GM20000 (cell line): Measurements from ENCODE around the gene DAP.
A peak's percentile ranks its signal among the peaks of the same experiment; 100 is the strongest.

ENCODE experiments used
- DNase-seq: peaks from one replicate; pipeline ENCODE4 v3.0.0; 2012; ENCODE audit warnings: low spot score
- TF ChIP-seq, protein P1 (sequence below): IDR thresholded peaks from 2 replicates; pipeline ENCODE4 v1.5.1; 2012; ENCODE audit warnings: mild to moderate bottlenecking, control low read depth; ENCODE audit errors: extremely low read depth, missing control alignments

The DAP gene, protein sequence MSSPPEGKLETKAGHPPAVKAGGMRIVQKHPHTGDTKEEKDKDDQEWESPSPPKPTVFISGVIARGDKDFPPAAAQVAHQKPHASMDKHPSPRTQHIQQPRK

DNA sequence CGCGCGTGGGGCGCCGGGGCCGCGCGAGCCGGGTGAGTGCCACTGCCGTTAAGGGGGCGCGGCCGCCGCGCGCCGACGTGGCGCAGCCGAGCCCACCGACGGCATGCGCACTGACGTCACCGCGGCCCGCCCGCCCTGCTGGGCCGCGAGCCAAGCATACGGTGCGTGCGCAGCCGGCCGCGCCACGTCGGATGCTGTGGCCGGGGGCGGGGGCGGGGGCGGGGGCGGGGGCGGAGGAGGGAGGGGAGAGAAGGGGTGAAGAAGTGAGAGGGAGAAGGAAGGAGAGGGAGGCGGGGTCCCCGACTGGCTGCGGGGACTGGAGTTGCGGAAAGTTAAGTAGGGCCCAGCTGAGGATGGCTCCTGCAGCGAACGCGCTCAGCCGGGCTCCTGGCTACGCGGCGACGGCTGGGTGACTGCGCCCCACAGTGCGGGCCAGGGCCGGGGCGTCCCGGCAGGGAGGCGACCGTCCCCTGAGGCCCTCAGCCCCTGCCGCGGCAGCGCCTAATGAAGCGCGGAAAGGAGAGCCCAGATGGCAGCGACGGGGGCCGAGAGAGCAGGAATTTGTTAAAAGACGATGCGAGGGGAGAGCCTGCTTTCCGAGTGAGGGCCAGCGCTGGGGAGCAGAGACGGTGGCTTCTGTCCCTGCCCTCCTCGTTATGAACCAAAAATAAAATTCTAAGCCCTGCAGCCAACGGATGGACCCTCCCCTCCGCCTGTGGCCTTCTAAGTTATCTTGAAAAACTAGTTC, at the start of gene DAP:
Gene DAP, minus strand, starts transcription at position 50 of the 748 bp plus-strand sequence. CDS start 166 bp downstream, outside the sequence.
- peak; percentile 96 for DNase-seq
- TF ChIP-seq, protein P1, sequence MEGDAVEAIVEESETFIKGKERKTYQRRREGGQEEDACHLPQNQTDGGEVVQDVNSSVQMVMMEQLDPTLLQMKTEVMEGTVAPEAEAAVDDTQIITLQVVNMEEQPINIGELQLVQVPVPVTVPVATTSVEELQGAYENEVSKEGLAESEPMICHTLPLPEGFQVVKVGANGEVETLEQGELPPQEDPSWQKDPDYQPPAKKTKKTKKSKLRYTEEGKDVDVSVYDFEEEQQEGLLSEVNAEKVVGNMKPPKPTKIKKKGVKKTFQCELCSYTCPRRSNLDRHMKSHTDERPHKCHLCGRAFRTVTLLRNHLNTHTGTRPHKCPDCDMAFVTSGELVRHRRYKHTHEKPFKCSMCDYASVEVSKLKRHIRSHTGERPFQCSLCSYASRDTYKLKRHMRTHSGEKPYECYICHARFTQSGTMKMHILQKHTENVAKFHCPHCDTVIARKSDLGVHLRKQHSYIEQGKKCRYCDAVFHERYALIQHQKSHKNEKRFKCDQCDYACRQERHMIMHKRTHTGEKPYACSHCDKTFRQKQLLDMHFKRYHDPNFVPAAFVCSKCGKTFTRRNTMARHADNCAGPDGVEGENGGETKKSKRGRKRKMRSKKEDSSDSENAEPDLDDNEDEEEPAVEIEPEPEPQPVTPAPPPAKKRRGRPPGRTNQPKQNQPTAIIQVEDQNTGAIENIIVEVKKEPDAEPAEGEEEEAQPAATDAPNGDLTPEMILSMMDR, result no peak

DNA sequence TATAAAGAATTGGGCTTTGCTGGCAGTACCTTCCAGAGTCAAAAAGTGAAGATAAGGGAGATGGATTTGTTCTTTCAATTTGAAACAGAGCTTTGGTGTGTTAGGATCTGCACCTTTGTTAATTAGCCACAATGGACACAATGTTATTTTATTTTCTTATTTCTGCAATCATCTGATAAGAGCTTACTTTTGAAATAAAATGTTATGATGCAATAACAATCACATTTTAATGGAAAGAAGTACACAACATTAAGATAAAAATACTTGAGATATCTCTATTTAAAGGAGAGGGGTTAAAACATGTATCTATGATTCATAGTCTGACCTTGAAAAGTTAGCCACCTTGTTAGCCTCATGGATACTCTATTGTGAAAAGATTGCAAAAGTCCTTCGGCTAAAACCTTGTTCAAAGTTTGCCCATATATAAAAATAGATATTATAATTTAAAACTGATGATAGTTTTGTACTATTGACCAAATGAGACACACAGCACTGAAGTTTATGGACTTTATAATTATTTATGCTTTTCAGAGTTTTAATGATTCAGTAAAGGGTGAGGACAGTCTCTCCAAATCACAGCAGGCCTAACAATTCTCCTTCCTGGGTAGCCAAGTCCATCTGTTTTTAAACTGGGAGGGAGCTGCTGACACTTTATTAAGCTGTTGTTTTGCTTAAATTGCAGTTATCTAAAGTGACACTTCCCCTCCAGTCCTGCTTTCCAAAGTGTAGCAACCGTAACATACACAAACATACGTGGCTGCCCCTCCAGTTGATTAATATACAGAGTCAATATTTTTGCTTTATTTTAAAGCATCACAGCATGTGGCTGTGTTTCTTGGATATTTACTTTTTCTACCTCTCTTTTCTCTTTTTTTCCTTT, 47.6 kb upstream of the DAP start:
- DNase-seq, result no peak
- TF ChIP-seq, protein P1, result no peak

DNA sequence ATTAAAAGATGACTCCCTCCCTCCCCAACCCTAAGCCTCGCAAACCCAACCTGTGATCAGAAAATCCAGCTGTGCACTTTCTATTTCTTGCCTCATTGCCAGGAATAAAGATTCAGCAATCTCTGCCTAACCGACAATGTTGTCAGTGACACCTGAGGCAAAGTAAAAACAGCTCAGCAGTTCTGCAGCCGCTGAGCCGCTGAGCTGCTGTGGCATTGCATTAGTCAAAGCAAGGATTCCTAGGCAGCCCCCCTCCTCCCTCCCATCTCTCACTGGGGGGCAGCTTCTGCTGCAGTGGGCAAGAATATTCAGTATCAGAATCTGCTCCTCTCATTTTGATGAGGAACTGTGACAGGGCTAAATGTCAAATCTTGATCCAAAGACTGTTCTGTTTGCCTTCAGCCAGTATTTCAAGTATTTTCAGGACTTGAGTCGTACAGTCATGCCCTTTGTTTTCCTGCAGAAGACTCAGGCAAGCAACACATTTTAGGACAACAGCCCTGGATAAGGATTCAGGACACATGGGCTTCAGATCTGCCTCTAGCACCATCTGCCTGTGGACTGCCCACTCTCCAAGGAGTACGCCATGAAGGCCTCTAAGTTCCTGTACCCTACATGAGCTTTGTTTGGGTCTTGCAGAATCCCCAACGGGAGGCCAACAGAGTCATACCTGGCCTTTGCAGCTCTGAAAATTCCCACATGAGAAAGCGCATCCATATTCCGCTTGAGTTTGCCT, 41.1 kb upstream of the DAP start:
- TF ChIP-seq, protein P1, result no peak
- no peak for DNase-seq

DNA sequence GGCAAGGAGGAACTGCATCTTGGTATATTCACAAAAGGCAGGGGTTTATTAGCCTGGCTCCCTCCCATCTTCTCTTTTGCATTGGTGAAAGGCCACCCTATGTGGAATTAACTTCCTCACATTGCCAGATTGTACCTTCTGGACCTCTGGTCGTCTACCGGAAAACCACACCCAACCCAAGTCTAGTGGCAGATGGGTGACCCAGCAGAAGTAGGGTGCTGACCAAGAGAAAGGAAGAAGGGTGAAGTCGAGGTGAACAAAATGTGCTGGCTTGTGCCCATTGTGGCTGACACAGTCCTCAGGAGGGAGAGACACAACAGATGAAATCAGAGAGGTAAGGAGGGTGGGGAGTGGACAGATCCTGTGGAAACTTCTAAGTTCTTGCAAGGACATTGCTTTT, 39.8 kb upstream of the DAP start:
- no peak for DNase-seq
- TF ChIP-seq, protein P1, result no peak

DNA sequence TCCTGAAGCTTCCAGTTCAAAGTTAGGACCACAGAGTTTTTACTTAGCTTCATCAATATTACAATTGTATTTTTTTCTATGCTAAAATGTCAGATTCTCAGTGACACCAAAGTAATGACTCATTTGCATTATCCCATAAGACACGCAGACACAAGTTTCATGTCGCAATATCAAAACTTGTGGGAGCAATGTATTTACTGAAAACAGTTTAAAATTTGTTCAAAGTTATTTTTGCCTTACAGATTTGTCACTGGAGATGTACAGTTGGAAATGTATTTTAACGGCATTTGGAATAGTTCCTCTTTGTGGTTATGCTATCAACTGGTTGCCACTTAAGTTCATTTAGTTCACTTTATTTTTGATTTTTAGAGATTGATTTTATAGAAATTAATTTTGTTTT, 36.2 kb upstream of the DAP start:
- DNase-seq, result no peak
- TF ChIP-seq, protein P1, result no peak

DNA sequence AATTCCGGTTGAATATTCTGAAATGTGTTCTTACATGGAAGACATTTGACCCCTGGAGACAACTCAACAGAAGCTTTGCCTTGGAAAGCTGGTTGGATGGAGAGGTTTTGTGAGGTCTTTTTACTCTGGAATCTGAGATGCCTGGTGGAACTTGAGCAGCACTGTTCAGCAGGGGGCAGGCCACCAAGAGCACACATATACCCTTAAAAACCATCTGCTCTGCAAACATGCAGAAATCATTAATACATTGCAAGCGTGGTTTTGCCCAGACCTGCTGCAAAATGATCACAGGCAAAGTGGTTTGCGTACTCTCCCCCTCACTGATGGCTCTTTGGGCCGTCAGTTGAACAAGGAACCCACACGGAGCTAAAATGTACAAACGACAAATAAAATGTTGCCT, 32.8 kb upstream of the DAP start:
- no peak for DNase-seq
- TF ChIP-seq, protein P1, result no peak
